Right atrium auricular region (tissue), 2 donors: ENCODE results near the gene SSUH2. TPM values are rescaled to one million over a fixed set of nuclear protein-coding genes. Genes with fewer than 3 reads are reported as not detected.
"Not testable (repeated sequence)": the region's sequence is repeated elsewhere in the genome, so short reads cannot be mapped to it uniquely, and the experiment has no call there.

Source experiments
- DNase-seq: peaks from one replicate; pipeline ENCODE4 v3.0.0-alpha.2; 2019; ENCODE audit warnings: low spot score
- H3K27ac ChIP-seq, 2 donors: fragments of 200-600 bp; sonication (generic); 1 replicate in 1 of 2; 2 replicates in 1 of 2; pipeline ENCODE4 v1.5.1; 2016 to 2019
- H3K27me3 ChIP-seq, 2 donors: fragments of 200-600 bp; sonication (generic); one replicate each; pipeline versions ENCODE4 v1.5.1 to v1.6.0; 2017 to 2019
- H3K36me3 ChIP-seq: fragments of 200-600 bp; sonication (generic); one replicate; pipeline ENCODE4 v1.5.1; 2016
- H3K4me1 ChIP-seq, 2 donors: fragments of 200-600 bp; sonication (generic); one replicate each; pipeline versions ENCODE4 v1.5.1 to v1.6.0; 2017 to 2019
- H3K4me3 ChIP-seq, 2 donors: fragments of 200-600 bp; sonication (generic); 1 replicate in 1 of 2; 2 replicates in 1 of 2; pipeline ENCODE4 v1.5.1; 2017 to 2019; ENCODE audit warnings: mild to moderate bottlenecking in 1 of 2, moderate library complexity in 1 of 2
- H3K9me3 ChIP-seq, 2 donors: fragments of 200-600 bp; sonication (generic); one replicate each; pipeline ENCODE4 v1.5.1; 2019
- total RNA-seq, 2 donors: library from RNA; depleted of rRNA; stranded (reverse); fragments of >200 nt; gene quantifications; one replicate each; pipeline ENCODE4 v1.1.0, GENCODE V29; 2016
- TF ChIP-seq, protein P1 (sequence below), 2 donors: fragments of 200-600 bp; sonication (generic); IDR thresholded peaks; one replicate each; pipeline ENCODE4 v1.5.1; 2019; ENCODE audit warnings: antibody characterized with exemption in 2 of 2

SSUH2 gene
- total RNA-seq: under 1 TPM; 0.59 to 0.82 TPM

- Histone ChIP-seq H3K27ac (no peak within 1 kb of the TSS), H3K4me3 (no peak within 1 kb of the TSS)
- TF ChIP-seq, protein P1, sequence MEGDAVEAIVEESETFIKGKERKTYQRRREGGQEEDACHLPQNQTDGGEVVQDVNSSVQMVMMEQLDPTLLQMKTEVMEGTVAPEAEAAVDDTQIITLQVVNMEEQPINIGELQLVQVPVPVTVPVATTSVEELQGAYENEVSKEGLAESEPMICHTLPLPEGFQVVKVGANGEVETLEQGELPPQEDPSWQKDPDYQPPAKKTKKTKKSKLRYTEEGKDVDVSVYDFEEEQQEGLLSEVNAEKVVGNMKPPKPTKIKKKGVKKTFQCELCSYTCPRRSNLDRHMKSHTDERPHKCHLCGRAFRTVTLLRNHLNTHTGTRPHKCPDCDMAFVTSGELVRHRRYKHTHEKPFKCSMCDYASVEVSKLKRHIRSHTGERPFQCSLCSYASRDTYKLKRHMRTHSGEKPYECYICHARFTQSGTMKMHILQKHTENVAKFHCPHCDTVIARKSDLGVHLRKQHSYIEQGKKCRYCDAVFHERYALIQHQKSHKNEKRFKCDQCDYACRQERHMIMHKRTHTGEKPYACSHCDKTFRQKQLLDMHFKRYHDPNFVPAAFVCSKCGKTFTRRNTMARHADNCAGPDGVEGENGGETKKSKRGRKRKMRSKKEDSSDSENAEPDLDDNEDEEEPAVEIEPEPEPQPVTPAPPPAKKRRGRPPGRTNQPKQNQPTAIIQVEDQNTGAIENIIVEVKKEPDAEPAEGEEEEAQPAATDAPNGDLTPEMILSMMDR (IDR thresholded peaks at IDR 0.05): no peak
Measured at GRCh38 chr3:8644748-8645390, at the start of gene SSUH2. TSS of gene SSUH2 (minus strand) at chr3:8644798. CDS start at chr3:8644758, 40 bp downstream.

GRCh38 chr3:8691295-8691694, 46.7 kb upstream of the SSUH2 start:
- H3K27ac ChIP-seq, H3K4me3 ChIP-seq, H3K36me3 ChIP-seq, DNase-seq, H3K9me3 ChIP-seq, H3K4me1 ChIP-seq, H3K27me3 ChIP-seq: not testable (repeated sequence)

More at GRCh38 chr3:8644748-8645390, at the start of gene SSUH2:
- no peaks in the 10 kb centered on the region for H3K27me3 ChIP-seq
- H3K9me3 ChIP-seq: no peaks in the 10 kb centered on the region
- DNase-seq: no peak
- H3K4me1 ChIP-seq: no peaks in the 10 kb centered on the region
- no peaks in the 10 kb centered on the region for H3K36me3 ChIP-seq

DNA sequence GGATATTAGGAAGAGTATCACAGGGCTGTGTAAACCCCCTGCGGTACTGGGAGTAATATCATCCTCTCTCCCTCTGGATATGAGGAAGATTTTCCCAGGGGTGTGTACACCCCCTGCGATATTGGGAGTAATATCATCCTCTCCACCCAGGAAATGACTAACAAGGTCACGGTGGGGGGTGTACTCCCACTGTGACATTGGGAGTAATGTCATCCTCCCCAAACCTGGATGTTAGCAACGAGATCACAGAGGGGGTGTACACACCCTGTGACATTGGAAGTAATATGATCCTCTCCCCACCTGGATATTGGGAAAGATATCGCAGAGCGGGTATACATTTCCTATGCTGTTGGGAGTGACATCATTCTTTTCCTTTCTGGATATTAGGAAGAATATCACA, 40.4 kb upstream of the SSUH2 start:
- not testable (repeated sequence) for H3K4me1 ChIP-seq, DNase-seq, H3K4me3 ChIP-seq, H3K36me3 ChIP-seq, H3K27me3 ChIP-seq, H3K9me3 ChIP-seq, H3K27ac ChIP-seq

- H3K4me1 ChIP-seq, H3K4me3 ChIP-seq, H3K27me3 ChIP-seq, H3K36me3 ChIP-seq, H3K9me3 ChIP-seq, H3K27ac ChIP-seq, DNase-seq: not testable (repeated sequence)
Measured at GRCh38 chr3:8682850-8683574, 38.4 kb upstream of the SSUH2 start.

GRCh38 chr3:8681881-8682538, 37.4 kb upstream of the SSUH2 start:
- H3K4me3 ChIP-seq, H3K36me3 ChIP-seq, DNase-seq, H3K4me1 ChIP-seq, H3K27ac ChIP-seq, H3K9me3 ChIP-seq, H3K27me3 ChIP-seq: not testable (repeated sequence)

DNA sequence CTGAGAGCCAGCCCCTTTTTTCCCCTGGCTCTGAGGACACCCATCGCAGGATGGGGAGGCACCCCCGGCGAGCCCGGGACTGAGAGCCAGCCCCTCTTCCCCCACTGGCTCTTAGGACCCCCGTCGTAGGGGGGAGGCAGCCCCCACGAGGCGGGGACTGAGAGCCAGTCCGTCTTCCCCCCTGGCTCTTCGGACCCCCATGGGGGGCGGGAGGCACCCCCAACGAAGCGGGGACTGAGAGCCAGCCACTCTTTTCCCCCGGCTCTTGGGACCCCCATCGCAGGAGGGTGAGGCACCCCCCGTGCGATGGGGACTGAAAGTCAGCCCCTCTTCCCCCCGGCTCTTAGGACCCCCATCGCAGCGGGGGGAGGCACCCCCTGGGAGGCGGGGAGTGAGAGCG, 36.8 kb upstream of the SSUH2 start:
- Histone ChIP-seq H3K4me1 (no peaks in the 10 kb centered on the region), H3K36me3 (no peaks in the 10 kb centered on the region), H3K27me3 (no peaks in the 10 kb centered on the region), H3K27ac (no peak overlapping the region), H3K9me3 (no peaks in the 10 kb centered on the region), H3K4me3 (no peak overlapping the region)
- TF ChIP-seq, protein P1 (IDR thresholded peaks at IDR 0.05): no peak
- DNase-seq: no peak

DNA sequence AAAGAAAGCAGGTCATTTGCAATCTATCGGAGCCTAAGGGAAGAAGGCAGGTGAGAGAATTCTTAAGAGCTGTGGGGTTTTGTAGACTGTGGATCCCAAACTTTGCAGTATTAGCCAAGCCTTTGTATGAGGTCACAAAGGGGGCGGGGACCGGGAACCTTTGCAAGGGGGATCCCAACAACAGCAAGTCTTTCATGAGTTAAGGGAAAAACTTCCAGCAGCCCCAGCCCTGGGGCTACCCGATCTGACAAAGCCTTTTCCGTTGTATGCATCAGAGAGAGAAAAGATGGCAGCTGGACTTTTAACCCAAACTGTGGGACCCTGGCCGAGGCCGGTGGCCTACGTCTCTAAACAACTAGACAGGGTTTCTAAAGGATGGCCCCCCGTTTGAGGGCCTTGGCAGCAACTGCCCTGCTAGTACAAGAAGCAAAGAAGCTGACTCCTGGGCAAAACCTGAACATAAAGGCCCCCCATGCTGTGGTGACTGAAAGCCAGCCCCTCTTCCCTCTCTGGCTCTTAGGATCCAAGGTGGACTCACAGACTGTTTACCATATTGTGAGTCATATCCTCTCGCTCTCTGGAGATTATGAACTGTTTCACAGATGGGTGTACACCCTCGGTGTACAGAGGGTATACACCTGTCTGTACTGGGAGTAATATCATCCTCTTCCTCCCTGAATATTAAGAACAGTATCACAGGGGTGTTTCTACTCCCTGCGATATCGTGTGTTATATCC, 35.4 kb upstream of the SSUH2 start:
- H3K9me3 ChIP-seq, DNase-seq, H3K27ac ChIP-seq, H3K27me3 ChIP-seq, H3K4me1 ChIP-seq, H3K36me3 ChIP-seq, H3K4me3 ChIP-seq: not testable (repeated sequence)

DNA sequence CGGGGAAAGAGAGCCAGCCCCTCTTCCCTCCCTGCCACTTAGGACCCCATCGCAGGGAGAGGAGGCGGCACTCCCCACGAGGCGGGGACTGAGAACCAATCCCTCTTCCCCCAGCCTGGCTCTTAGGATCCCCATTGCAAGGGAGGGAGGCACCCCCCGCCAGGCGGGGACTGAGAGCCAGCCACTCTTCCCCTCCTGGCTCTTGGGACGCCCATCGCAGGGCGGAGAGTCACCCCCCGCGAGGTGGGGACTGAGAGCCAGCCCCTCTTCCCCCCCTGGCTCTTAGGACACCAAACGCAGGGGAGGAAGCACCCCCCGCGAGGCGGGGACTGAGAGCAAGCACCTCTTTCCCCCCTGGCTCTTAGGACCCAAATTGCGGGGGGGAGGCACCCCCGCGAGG, 34.2 kb upstream of the SSUH2 start:
- H3K9me3 ChIP-seq: no peaks in the 10 kb centered on the region
- H3K27ac ChIP-seq: no peak overlapping the region
- no peaks in the 10 kb centered on the region for H3K4me1 ChIP-seq
- TF ChIP-seq, protein P1 (IDR thresholded peaks at IDR 0.05): no peak
- no peaks in the 10 kb centered on the region for H3K27me3 ChIP-seq
- peak overlapping the region in 1 of 2 donors; percentile 4 for H3K4me3 ChIP-seq
- DNase-seq: no peak
- no peaks in the 10 kb centered on the region for H3K36me3 ChIP-seq

DNA sequence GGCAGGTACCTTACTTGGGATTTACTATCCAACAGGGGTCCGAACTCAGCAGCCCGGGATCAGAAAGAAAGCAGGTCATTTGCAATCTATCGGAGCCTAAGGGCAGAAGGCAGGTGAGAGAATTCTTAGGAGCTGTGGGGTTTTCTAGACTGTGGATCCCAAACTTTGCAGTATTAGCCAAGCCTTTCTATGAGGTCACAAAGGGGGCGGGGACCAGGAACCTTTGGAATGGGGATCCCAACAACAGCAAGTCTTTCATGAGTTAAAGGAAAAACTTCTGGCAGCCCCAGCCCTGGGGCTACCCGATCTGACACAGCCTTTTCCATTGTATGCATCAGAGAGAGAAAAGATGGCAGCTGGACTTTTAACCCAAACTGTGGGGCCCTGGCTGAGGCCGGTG, 32.7 kb upstream of the SSUH2 start:
- not testable (repeated sequence) for H3K36me3 ChIP-seq, H3K27ac ChIP-seq, H3K4me3 ChIP-seq, H3K4me1 ChIP-seq, H3K9me3 ChIP-seq, DNase-seq, H3K27me3 ChIP-seq

DNA sequence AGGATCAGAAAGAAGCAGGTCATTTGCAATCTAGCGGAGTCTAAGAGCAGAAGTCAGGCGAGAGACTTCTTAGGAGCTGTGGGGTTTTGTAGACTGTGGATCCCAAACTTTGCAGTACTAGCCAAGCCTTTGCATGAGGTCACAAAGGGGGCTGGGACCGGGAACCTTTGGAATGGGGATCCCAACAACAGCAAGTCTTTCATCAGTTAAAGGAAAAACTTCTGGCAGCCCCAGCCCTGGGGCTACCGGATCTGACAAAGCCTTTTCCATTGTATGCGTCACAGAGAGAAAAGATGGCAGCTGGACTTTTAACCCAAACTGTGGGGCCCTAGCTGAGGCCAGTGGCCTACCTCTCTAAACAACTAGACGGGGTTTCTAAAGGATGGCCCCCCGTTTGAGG, 31.0 kb upstream of the SSUH2 start:
- not testable (repeated sequence) for H3K4me1 ChIP-seq, DNase-seq, H3K4me3 ChIP-seq, H3K27me3 ChIP-seq, H3K36me3 ChIP-seq, H3K9me3 ChIP-seq, H3K27ac ChIP-seq
